ENCODE data around the gene KRT25. TPM values are rescaled to one million over a fixed set of nuclear protein-coding genes. Genes with fewer than 3 reads are reported as not detected.

The KRT25 gene
- total RNA-seq, 4 donors from 2014 or later = not detected

DNA sequence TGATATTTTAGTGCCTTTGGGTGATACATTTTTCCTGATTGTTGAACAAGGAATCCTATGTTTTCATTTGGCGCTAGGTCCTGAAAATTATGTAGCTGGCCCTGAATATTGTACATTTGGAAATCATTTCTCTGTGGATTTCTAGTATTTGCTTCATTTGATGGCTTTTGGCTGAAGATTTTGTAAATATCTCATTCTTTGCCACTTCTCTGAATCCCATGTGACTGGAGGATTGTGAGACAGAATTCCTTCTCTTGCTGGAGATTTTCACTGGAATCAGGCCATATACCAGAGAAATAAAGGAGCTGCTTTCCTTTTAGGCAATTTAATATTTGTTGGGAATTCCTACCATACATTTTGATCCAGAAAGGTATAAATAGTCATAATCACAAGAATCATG, 36.0 kb upstream of the KRT25 start:
- DNase-seq = no peak
- no peaks in the 10 kb centered on the region for H3K27me3 ChIP-seq
- no peaks in the 10 kb centered on the region for H3K9me3 ChIP-seq
- H3K36me3 ChIP-seq = no peaks in the 10 kb centered on the region
- H3K27ac ChIP-seq = no peak overlapping the region
- no peak overlapping the region for H3K4me3 ChIP-seq
- H3K4me1 ChIP-seq = no peaks in the 10 kb centered on the region
- no peak for TF ChIP-seq POLR2A (IDR thresholded peaks at IDR 0.05)
- TF ChIP-seq, protein P1, sequence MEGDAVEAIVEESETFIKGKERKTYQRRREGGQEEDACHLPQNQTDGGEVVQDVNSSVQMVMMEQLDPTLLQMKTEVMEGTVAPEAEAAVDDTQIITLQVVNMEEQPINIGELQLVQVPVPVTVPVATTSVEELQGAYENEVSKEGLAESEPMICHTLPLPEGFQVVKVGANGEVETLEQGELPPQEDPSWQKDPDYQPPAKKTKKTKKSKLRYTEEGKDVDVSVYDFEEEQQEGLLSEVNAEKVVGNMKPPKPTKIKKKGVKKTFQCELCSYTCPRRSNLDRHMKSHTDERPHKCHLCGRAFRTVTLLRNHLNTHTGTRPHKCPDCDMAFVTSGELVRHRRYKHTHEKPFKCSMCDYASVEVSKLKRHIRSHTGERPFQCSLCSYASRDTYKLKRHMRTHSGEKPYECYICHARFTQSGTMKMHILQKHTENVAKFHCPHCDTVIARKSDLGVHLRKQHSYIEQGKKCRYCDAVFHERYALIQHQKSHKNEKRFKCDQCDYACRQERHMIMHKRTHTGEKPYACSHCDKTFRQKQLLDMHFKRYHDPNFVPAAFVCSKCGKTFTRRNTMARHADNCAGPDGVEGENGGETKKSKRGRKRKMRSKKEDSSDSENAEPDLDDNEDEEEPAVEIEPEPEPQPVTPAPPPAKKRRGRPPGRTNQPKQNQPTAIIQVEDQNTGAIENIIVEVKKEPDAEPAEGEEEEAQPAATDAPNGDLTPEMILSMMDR (IDR thresholded peaks at IDR 0.05) = no peak

DNA sequence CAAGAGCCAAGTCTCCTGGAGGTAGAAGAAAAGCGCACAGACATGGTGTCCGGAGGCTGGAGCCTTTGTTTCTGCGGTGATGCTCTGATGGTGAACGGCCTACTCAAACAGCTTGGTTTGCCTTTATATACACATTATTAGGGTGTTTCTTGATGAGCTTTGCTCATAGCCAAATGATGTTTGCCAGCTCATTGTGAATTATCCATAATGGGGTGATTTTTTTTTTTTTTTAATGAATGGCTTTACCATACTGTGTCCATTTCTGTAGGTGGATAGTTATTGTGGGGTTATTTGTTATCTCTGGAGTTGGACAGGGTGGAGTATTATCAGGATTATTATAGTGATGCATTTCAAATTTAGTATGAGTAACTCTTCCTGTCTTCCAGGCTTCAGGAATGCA, 27.3 kb upstream of the KRT25 start, which contains the start of gene KRT27:
KRT27 (minus strand) TSS at position 101 of the 400 bp plus-strand sequence; CDS start at position 44, 57 bp downstream.
- H3K27me3 ChIP-seq = peaks cover 0 to 4% of the 10 kb centered on the region in 2 donors
- DNase-seq = no peak
- no peak within 1 kb of the TSS for H3K4me3 ChIP-seq
- no peaks in the 10 kb centered on the region for H3K4me1 ChIP-seq
- no peaks in the 10 kb centered on the region for H3K36me3 ChIP-seq
- H3K9me3 ChIP-seq = no peaks in the 10 kb centered on the region
- H3K27ac ChIP-seq = no peak within 1 kb of the TSS
- TF ChIP-seq, protein P1 (IDR thresholded peaks at IDR 0.05) = no peak
- TF ChIP-seq POLR2A (IDR thresholded peaks at IDR 0.05) = no peak

DNA sequence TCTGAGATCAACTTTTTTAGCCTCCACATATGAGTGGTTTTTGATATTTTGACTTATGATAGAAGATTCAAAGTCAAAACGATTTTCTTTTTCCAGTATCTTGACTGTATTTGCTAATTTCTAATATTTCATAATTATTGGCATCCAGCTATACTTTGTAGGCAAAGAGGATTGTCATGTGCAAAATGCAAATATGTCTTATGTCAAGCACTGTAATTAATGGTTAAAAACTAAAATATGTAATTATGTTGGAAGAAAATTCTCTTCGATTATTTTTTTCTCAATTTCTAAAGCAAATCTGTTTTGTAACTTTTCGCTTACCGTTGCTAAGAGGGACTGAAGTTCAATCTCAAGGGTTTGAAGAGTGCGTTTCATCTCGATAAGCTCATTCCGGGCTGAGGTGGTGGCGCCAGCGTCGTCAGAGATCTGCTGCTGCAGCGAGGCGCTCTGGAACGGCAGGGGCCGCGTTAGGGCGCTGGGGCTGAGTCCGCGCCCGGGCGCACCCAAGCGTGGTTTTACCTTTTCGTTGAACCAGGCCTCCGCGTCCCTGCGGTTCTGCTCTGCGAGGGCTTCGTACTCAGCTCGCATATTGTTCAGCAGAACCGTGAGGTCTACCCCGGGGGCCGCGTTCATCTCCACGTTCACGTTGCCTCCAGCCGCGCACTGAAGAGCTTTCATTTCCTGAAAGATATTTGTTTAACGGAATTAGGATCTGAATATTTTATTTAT, 24.2 kb upstream of the KRT25 start:
- H3K4me1 ChIP-seq = no peaks in the 10 kb centered on the region
- no peak for TF ChIP-seq POLR2A (IDR thresholded peaks at IDR 0.05)
- TF ChIP-seq, protein P1 (IDR thresholded peaks at IDR 0.05) = no peak
- H3K36me3 ChIP-seq = no peaks in the 10 kb centered on the region
- no peaks in the 10 kb centered on the region for H3K9me3 ChIP-seq
- H3K27ac ChIP-seq = no peak overlapping the region
- H3K4me3 ChIP-seq = peak overlapping the region in 1 of 4 donors; percentile 20
- peaks cover 0 to 4% of the 10 kb centered on the region in 2 donors for H3K27me3 ChIP-seq
- no peak for DNase-seq

DNA sequence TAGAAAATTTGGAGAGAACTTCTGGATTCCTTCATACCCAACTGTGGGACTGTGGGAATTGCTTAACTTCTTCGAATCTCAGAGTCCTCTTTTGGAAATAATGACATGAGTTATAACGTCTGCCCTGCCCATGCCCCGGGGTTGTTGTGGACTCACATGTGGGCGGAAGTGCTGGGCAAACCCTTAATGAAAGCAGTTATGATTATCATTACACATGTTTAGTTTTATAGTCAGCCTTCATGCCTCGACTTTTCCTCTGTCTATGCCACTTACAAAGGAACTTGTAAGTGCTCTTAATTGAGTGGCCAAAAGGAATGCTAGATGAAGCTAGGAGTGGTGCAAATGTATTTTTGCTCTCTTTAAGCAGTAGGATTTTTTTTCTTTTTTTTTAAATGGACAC, 23.3 kb upstream of the KRT25 start:
- H3K4me3 ChIP-seq = no peak overlapping the region
- TF ChIP-seq, protein P1 (IDR thresholded peaks at IDR 0.05) = no peak
- no peak for TF ChIP-seq POLR2A (IDR thresholded peaks at IDR 0.05)
- H3K9me3 ChIP-seq = no peaks in the 10 kb centered on the region
- peaks cover 0 to 4% of the 10 kb centered on the region in 2 donors for H3K27me3 ChIP-seq
- no peaks in the 10 kb centered on the region for H3K36me3 ChIP-seq
- no peak for DNase-seq
- no peak overlapping the region for H3K27ac ChIP-seq
- H3K4me1 ChIP-seq = no peaks in the 10 kb centered on the region

DNA sequence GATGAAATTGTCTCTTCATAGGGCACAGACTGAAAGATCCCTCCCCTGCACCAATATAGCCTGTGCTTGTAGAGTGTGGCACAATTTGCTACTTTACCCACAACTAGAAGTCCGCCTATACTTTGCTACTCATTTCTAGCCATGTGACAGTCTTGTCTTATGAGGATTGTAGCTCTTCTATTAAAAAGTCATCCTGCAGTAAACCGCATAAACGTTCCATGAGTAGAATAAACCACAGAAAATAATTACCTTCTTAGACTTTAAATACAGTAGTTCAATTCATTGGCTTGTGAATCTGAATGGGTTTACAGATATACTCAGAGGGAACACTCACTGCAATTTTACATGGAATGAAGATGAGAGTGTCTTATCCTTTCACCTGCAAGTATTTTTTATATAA, 22.8 kb upstream of the KRT25 start:
- no peaks in the 10 kb centered on the region for H3K9me3 ChIP-seq
- DNase-seq = no peak
- peaks cover 0 to 4% of the 10 kb centered on the region in 2 donors for H3K27me3 ChIP-seq
- no peaks in the 10 kb centered on the region for H3K36me3 ChIP-seq
- H3K4me1 ChIP-seq = no peaks in the 10 kb centered on the region
- no peak overlapping the region for H3K27ac ChIP-seq
- no peak overlapping the region for H3K4me3 ChIP-seq
- TF ChIP-seq POLR2A (IDR thresholded peaks at IDR 0.05) = no peak
- TF ChIP-seq, protein P1 (IDR thresholded peaks at IDR 0.05) = no peak
